Measurements from ENCODE around the gene CPSF7. TPM values are rescaled to one million over a fixed set of nuclear protein-coding genes. Genes with fewer than 3 reads are reported as not detected.

Gene CPSF7, protein sequence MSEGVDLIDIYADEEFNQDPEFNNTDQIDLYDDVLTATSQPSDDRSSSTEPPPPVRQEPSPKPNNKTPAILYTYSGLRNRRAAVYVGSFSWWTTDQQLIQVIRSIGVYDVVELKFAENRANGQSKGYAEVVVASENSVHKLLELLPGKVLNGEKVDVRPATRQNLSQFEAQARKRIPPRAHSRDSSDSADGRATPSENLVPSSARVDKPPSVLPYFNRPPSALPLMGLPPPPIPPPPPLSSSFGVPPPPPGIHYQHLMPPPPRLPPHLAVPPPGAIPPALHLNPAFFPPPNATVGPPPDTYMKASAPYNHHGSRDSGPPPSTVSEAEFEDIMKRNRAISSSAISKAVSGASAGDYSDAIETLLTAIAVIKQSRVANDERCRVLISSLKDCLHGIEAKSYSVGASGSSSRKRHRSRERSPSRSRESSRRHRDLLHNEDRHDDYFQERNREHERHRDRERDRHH
- total RNA-seq, result 10 to 100 TPM; 24.6 to 31.4 TPM

DNA sequence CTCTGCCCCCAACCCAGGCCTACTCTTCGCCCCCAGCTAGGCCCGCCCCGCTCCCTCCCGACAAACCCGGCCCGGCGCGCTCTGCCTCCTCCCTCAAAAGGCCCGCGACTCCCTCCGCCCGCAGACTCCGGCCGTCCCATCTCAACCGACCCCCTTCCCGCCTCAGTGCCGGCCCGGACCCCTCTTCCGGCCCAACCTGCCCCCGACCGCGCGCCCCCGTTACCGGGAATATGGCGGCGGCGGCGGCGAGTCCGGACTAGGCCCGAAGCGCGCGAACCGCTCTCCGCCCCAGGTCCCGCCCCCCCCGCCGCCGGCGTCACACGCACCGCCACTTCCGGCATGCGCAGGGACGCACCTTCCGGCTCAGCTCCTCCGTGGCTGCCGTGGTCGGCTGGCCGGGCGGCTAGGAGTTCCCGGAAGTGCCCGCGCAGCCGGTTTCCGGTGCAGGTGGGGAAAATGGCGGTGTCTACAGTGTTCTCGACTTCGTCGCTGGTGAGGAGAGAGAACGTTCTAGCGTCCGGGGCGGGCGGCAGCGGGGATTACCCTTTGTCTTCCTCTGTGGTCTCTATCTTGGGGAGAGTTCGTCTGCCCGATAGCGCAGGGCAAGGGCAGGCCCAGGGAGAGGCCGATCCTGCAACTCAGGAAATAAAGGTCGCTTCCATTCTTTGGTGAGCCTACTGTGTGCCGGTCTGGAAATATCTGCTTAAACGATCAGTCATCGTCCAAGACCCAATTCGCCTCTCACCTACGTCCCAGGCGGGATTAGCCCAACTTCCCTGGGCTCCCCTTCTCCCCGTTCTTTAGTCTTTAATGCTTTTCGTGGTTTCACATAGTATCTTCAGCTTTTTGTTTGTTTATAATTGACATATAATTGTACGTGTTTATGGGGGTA, at the start of gene CPSF7, which contains the start of gene SDHAF2:
TSS of gene CPSF7 (minus strand) at position 285 of the 892 bp plus-strand sequence. CDS start 740 bp downstream, outside the sequence.
TSS of gene SDHAF2 (plus strand) at position 434 of the 892 bp plus-strand sequence. CDS start at position 457, 23 bp downstream.
- Histone ChIP-seq H3K9me3 (no peaks in the 10 kb centered on the region), H3K4me3 (peak within 1 kb of the TSS; percentile 82 to 96), H3K4me1 (peaks cover 0 to 36% of the 10 kb centered on the region in 2 donors), H3K36me3 (peaks cover 39% of the 10 kb centered on the region), H3K27me3 (no peaks in the 10 kb centered on the region), H3K27ac (peak within 1 kb of the TSS; percentile 99 to 100)
- TF ChIP-seq, protein P1, sequence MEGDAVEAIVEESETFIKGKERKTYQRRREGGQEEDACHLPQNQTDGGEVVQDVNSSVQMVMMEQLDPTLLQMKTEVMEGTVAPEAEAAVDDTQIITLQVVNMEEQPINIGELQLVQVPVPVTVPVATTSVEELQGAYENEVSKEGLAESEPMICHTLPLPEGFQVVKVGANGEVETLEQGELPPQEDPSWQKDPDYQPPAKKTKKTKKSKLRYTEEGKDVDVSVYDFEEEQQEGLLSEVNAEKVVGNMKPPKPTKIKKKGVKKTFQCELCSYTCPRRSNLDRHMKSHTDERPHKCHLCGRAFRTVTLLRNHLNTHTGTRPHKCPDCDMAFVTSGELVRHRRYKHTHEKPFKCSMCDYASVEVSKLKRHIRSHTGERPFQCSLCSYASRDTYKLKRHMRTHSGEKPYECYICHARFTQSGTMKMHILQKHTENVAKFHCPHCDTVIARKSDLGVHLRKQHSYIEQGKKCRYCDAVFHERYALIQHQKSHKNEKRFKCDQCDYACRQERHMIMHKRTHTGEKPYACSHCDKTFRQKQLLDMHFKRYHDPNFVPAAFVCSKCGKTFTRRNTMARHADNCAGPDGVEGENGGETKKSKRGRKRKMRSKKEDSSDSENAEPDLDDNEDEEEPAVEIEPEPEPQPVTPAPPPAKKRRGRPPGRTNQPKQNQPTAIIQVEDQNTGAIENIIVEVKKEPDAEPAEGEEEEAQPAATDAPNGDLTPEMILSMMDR (IDR thresholded peaks at IDR 0.05), result no peak
- peak; percentile 94 for DNase-seq (ENCODE audit: low spot score)

DNA sequence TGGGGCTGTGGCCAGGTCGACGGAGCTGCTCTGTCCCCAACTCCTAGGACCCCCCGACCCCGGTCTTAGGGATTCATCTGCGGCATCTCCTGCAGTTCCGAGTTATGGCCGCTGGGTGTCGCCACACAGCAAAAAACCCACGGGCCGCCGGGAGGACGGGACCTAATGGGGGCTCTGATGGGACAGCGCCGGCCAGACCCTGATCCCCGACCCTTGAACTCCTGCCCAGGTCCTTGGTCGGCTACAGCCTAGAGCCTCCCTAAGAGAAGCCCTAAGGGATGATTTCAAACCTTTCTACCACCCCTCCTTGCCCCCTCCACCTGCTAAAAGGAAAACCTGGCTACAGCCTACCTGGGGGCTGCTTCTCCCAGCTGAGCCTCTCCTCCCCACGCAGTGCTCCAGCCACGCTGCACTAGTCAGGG, 48.0 kb upstream of the CPSF7 start:
- Histone ChIP-seq H3K36me3 (no peaks in the 10 kb centered on the region), H3K27ac (peak overlapping the region in 1 of 2 donors; percentile 8), H3K9me3 (no peaks in the 10 kb centered on the region), H3K4me1 (peaks cover 0 to 21% of the 10 kb centered on the region in 2 donors), H3K4me3 (no peak overlapping the region), H3K27me3 (no peaks in the 10 kb centered on the region)
- TF ChIP-seq, protein P1 (IDR thresholded peaks at IDR 0.05), result peak; percentile 97 to 98
- DNase-seq (ENCODE audit: low spot score), result peak; percentile 64

DNA sequence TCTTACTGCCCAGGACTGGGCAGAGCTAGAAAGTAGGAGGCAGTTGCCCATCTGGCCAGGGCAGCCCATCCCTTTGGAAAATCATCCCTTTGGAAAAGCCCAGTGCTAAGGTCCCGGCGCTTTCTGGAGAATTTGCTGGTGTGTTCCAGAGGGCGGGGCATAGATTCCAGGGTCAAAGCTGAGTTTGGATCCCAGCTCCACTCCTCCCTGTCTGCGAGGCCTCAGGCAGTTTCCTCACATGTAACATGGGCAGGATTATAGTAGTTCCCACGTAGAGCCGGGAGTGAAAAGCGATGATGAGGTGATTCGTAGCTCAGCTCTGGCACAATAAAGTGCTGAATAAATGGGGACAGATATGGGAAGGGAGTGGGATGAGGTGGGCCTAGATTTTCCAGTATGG, 47.4 kb upstream of the CPSF7 start:
- no peaks in the 10 kb centered on the region for H3K27me3 ChIP-seq
- no peaks in the 10 kb centered on the region for H3K9me3 ChIP-seq
- no peak overlapping the region for H3K4me3 ChIP-seq
- H3K4me1 ChIP-seq, result peaks cover 0 to 27% of the 10 kb centered on the region in 2 donors
- H3K27ac ChIP-seq, result peak overlapping the region in 1 of 2 donors; percentile 8
- TF ChIP-seq, protein P1 (IDR thresholded peaks at IDR 0.05), result no peak
- DNase-seq (ENCODE audit: low spot score), result peak; percentile 64
- no peaks in the 10 kb centered on the region for H3K36me3 ChIP-seq

DNA sequence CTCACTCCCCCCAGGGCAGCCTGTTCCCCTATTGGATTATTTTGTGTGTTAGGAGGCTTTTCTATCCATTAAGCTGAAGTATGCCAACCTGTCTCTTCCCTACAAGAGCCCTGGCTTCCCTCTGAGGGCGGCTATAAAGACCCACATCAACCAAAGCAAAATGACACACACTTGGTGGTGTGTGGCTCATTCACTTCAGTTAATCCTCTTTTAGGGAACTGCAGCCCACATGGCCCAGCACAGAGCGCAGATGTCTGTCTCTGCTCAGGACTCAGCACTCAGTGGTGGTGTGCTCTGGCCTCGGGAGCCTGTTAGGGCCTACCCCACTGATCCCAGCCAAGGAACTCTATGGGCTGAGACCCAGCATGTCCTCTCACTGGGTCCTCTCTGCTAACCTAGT, 46.6 kb upstream of the CPSF7 start:
- Histone ChIP-seq H3K27ac (no peak overlapping the region), H3K9me3 (no peaks in the 10 kb centered on the region), H3K36me3 (no peaks in the 10 kb centered on the region), H3K27me3 (no peaks in the 10 kb centered on the region), H3K4me1 (peaks cover 0 to 29% of the 10 kb centered on the region in 2 donors), H3K4me3 (no peak overlapping the region)
- TF ChIP-seq, protein P1 (IDR thresholded peaks at IDR 0.05), result no peak
- no peak for DNase-seq (ENCODE audit: low spot score)

DNA sequence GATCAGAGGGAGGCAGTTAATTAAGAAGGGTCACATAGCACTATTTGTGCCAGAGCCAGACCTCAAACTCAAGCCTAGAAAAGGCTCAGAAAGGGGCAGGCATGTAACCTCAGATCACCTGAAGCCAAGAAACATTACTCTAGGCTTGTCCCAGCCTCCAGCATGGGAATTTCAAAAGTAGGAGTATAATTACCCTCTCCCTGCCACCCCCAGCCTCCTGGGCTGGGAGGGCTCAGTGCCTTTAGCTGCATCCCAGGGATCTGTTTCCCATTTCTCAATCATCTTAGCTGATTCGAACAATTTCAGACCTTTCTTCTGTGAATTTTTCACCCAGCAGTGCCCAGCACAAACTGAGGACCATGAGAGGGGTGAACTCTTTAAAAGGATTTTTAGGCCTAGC, 45.7 kb upstream of the CPSF7 start:
- TF ChIP-seq, protein P1 (IDR thresholded peaks at IDR 0.05), result no peak
- no peak overlapping the region for H3K27ac ChIP-seq
- H3K9me3 ChIP-seq, result no peaks in the 10 kb centered on the region
- peaks cover 0 to 23% of the 10 kb centered on the region in 2 donors for H3K4me1 ChIP-seq
- H3K27me3 ChIP-seq, result no peaks in the 10 kb centered on the region
- H3K4me3 ChIP-seq, result no peak overlapping the region
- peaks cover 4% of the 10 kb centered on the region for H3K36me3 ChIP-seq
- no peak for DNase-seq (ENCODE audit: low spot score)

All from right atrium auricular region (tissue), 2 donors.